Cardiac muscle cell (in vitro differentiated cells and primary cell): ENCODE data around the gene SPTB. TPM values are rescaled to one million over a fixed set of nuclear protein-coding genes. Genes with fewer than 3 reads are reported as not detected.

ENCODE experiments used
- DNase-seq, 2 donors: peaks; one replicate each; pipeline versions ENCODE4 v3.0.0 to v3.0.0-alpha.2; 2010 to 2017; ENCODE audit warnings: low read depth in 1 of 2, low spot score in 1 of 2
- H3K27ac ChIP-seq: fragments of 200-600 bp; sonication (generic); 2 replicates; pipeline ENCODE4 v1.5.1; 2016
- H3K27me3 ChIP-seq: fragments of 200-600 bp; sonication (generic); 2 replicates; pipeline ENCODE4 v1.6.0; 2016; ENCODE audit warnings: control low read depth
- H3K36me3 ChIP-seq: fragments of 200-600 bp; sonication (generic); 2 replicates; pipeline ENCODE4 v1.5.1; 2016; ENCODE audit warnings: control low read depth
- H3K4me1 ChIP-seq: fragments of 200-600 bp; sonication (generic); 2 replicates; pipeline ENCODE4 v1.8.1; 2017; ENCODE audit warnings: low read depth, mild to moderate bottlenecking, mixed run types
- H3K4me3 ChIP-seq: fragments of 200-600 bp; sonication (generic); 2 replicates; pipeline ENCODE4 v1.5.1; 2016; ENCODE audit warnings: mild to moderate bottlenecking
- H3K9me3 ChIP-seq: fragments of 200-600 bp; sonication (generic); 2 replicates; pipeline ENCODE4 v1.5.1; 2017; ENCODE audit warnings: low read depth, mild to moderate bottlenecking, control low read depth
- polyA plus RNA-seq: library from polyadenylated mRNA; unstranded; fragments of >200 nt; fragmentation: Nextera tagmentation; extraction: Ambion mirVana; gene quantifications from 2 replicates; pipeline ENCODE4 v1.2.1, GENCODE V29; 2016
- total RNA-seq: library from RNA; depleted of rRNA; stranded (reverse); fragments of >200 nt; gene quantifications from 2 replicates; pipeline ENCODE4 v1.2.3, GENCODE V29; 2016
- TF ChIP-seq, protein P1 (sequence below): IDR thresholded peaks from 2 replicates; pipeline ENCODE4 v1.5.1; 2012; ENCODE audit warnings: low read depth, mild to moderate bottlenecking, low read length

The SPTB gene
- total and polyA plus RNA-seq, 2 experiments from 2014 or later, result 9.2 to 9.9 TPM

DNA sequence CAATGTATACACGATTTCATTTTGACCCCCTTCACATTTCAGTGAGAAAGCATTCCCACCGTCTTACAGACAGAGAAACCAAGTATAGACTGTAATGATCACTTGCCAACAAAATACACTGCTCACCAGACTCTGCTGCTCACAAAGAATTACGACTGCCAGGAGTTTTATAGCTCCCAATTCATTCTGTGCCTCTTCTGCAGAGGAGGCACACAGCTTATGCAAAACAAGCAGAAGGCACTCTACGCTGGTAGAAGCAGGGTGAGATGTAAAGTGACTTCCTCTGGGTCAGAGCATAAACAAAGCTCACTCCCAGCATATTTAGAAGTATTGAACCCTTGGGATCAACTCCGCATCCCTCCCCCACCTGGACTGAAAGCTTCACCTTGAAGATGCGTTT lies 14.6 kb downstream of the SPTB start:
- TF ChIP-seq, protein P1, sequence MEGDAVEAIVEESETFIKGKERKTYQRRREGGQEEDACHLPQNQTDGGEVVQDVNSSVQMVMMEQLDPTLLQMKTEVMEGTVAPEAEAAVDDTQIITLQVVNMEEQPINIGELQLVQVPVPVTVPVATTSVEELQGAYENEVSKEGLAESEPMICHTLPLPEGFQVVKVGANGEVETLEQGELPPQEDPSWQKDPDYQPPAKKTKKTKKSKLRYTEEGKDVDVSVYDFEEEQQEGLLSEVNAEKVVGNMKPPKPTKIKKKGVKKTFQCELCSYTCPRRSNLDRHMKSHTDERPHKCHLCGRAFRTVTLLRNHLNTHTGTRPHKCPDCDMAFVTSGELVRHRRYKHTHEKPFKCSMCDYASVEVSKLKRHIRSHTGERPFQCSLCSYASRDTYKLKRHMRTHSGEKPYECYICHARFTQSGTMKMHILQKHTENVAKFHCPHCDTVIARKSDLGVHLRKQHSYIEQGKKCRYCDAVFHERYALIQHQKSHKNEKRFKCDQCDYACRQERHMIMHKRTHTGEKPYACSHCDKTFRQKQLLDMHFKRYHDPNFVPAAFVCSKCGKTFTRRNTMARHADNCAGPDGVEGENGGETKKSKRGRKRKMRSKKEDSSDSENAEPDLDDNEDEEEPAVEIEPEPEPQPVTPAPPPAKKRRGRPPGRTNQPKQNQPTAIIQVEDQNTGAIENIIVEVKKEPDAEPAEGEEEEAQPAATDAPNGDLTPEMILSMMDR, result no peak
- peaks cover 3% of the 10 kb centered on the region for H3K4me1 ChIP-seq
- DNase-seq, result no peak
- no peaks in the 10 kb centered on the region for H3K36me3 ChIP-seq
- no peaks in the 10 kb centered on the region for H3K9me3 ChIP-seq
- no peaks in the 10 kb centered on the region for H3K27me3 ChIP-seq
- H3K4me3 ChIP-seq, result no peak overlapping the region
- no peak overlapping the region for H3K27ac ChIP-seq

DNA sequence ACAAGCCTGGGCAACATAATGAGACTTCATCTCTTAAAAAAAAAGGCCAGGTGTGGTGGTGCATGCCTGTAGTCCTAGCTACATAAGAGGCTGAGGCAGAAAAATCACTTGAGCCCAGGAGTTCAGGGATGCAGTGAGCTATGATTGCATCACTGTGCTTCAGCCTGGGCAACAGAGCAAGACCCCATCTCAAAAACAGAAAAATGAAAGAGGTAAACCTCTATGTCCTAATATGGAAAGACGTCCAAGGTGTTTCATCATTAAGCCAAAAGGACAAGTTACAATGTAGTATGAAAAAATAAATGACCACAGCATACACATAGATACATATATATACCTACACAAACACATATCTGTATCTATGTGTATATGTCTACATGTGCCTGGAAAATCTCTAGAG lies 15.4 kb downstream of the SPTB start:
- TF ChIP-seq, protein P1, result no peak
- H3K27ac ChIP-seq, result no peak overlapping the region
- no peaks in the 10 kb centered on the region for H3K27me3 ChIP-seq
- H3K4me1 ChIP-seq, result peaks cover 3% of the 10 kb centered on the region
- H3K4me3 ChIP-seq, result no peak overlapping the region
- H3K9me3 ChIP-seq, result no peaks in the 10 kb centered on the region
- no peak for DNase-seq
- no peaks in the 10 kb centered on the region for H3K36me3 ChIP-seq

DNA sequence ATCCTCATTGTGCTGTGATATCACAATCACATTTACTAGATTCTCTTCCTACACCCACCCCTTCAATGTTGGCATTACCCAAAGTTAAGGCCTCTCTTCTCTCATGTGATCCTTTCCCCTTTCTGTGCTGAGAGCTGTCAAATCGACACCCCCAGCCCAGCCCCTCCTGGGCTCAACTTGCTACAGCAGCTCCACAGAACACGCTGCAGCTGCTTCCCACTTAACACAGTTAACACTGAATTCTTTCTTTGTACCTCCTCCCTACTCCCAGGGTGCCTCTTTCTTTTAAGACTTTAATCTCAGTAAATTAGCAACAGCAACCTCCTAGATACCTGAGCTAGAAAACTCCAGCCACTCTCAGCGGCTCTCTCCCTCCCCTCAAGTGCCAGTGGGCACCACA lies 17.8 kb downstream of the SPTB start:
- no peak overlapping the region for H3K4me3 ChIP-seq
- no peak overlapping the region for H3K27ac ChIP-seq
- TF ChIP-seq, protein P1, result no peak
- no peaks in the 10 kb centered on the region for H3K27me3 ChIP-seq
- H3K9me3 ChIP-seq, result no peaks in the 10 kb centered on the region
- no peaks in the 10 kb centered on the region for H3K36me3 ChIP-seq
- H3K4me1 ChIP-seq, result peaks cover 7% of the 10 kb centered on the region
- no peak for DNase-seq

DNA sequence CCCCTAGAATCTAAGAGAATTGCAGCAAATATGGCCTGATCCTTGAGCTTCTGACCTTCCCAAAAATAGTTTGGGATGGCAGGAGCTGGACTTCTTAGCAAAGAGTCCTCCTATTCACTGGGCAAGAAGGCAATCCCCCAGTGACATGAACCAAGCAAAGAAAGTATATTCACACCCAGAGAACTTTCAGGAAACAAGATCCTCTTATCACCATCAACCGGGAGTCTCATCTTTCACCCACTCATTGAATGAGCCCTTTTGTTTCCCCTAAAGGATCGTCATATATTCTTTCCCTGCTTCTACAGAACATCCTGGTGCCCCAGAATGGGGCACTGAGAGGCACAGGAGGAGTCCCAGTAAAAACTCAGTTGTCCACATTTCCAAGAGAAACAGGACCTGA lies 19.7 kb downstream of the SPTB start:
- no peak overlapping the region for H3K27ac ChIP-seq
- no peaks in the 10 kb centered on the region for H3K36me3 ChIP-seq
- no peak overlapping the region for H3K4me3 ChIP-seq
- DNase-seq, result no peak
- H3K4me1 ChIP-seq, result peaks cover 4% of the 10 kb centered on the region
- no peaks in the 10 kb centered on the region for H3K9me3 ChIP-seq
- no peaks in the 10 kb centered on the region for H3K27me3 ChIP-seq
- TF ChIP-seq, protein P1, result no peak

DNA sequence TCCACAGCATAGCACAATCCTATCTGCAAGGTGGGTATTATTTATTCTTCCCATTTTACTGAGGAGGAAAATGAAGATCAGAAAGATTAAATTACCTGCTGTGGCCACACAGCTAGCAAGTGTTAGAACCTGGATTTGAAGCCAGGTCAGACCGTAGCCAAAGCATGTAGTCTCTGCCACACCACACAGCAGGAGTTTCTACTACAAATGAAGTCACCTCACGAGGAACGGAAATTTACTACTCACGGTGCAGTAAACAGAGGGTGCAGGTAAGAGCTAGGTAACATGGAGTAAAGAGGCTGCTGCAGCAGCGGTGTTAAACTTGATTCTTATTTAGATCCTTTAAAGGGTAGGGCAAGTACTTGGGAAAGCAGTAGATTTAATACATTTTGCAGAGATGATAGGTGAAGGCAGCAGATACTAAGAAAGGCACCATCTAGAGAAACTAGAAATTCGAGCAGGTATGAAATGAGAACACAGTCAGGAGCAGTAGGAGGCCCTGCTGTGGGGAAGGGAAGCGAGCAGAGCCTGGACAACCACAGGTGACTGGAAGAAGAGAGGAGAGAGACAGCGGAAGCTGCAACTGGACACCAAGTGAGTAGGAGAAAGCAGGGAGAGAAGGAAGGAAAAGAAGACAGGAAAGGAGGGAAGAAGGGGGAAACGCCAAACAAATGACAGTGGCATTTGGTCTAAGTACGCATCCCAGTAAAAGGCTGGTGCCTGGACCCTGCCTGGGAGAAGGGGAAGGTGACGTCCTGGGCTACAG lies 21.5 kb downstream of the SPTB start:
- no peak for DNase-seq
- Histone ChIP-seq H3K9me3 (no peaks in the 10 kb centered on the region), H3K27ac (no peak overlapping the region), H3K4me3 (no peak overlapping the region), H3K27me3 (no peaks in the 10 kb centered on the region), H3K36me3 (no peaks in the 10 kb centered on the region), H3K4me1 (peaks cover 4% of the 10 kb centered on the region)
- TF ChIP-seq, protein P1, result no peak
